Uterus (tissue), 4 donors: ENCODE results near the gene ARFIP2. TPM values are rescaled to one million over a fixed set of nuclear protein-coding genes. Genes with fewer than 3 reads are reported as not detected.

Experiments
- DNase-seq, 2 donors: peaks; one replicate each; pipeline ENCODE4 v3.0.0-alpha.2; 2019 to 2020
- H3K27ac ChIP-seq, 2 donors: fragments of 200-600 bp; sonication (generic); 1 replicate in 1 of 2; 2 replicates in 1 of 2; pipeline ENCODE4 v1.5.1; 2016 to 2018
- H3K27me3 ChIP-seq, 2 donors: fragments of 200-600 bp; sonication (generic); one replicate each; pipeline ENCODE4 v1.5.1; 2018 to 2019; ENCODE audit warnings: control low read depth in 1 of 2
- H3K36me3 ChIP-seq, 2 donors: fragments of 200-600 bp; sonication (generic); one replicate each; pipeline ENCODE4 v1.5.1; 2019; ENCODE audit warnings: control low read depth in 1 of 2
- H3K4me1 ChIP-seq, 2 donors: fragments of 200-600 bp; sonication (generic); one replicate each; pipeline ENCODE4 v1.5.1; 2018 to 2019; ENCODE audit warnings: control low read depth in 1 of 2
- H3K4me3 ChIP-seq, 2 donors: fragments of 200-600 bp; sonication (generic); 1 replicate in 1 of 2; 2 replicates in 1 of 2; pipeline ENCODE4 v1.5.1; 2018 to 2019; ENCODE audit warnings: mild to moderate bottlenecking in 1 of 2
- H3K9me3 ChIP-seq, 2 donors: fragments of 200-600 bp; sonication (generic); one replicate each; pipeline ENCODE4 v1.5.1; 2019; ENCODE audit warnings: control low read depth in 1 of 2
- CTCF ChIP-seq, 4 experiments: fragments of 200-600 bp in 2 of 4; fragments of 450-650 bp in 2 of 4; sonication (generic) in 2 of 4; IDR thresholded peaks; one replicate each; pipeline ENCODE4 v1.5.1; 2016 to 2019; ENCODE audit warnings: antibody characterized with exemption in 4 of 4, mild to moderate bottlenecking in 2 of 4, moderate library complexity in 1 of 4
- POLR2A ChIP-seq, 2 donors: fragments of 450-650 bp; IDR thresholded peaks; one replicate each; pipeline ENCODE4 v1.6.1; 2016; ENCODE audit warnings: antibody characterized with exemption in 2 of 2, mild to moderate bottlenecking in 1 of 2, moderate library complexity in 1 of 2
- intact Hi-C: fragments of 100-400 bp; cut with DNase I; formaldehyde crosslinking; loops from one replicate; pipeline ENCODE4 v1.15.1; 2023; ENCODE audit warnings: low total_unique reads
- total RNA-seq, 4 donors: library from RNA; depleted of rRNA in 3 of 4; stranded (reverse); fragments of >200 nt in 3 of 4; gene quantifications; one replicate each; pipeline versions ENCODE4 v1.1.0 to v1.2.4, GENCODE V29; 2014 to 2023
- donor health status: DM: yes; HTN: yes; CAD: no.

ARFIP2 gene
- total RNA-seq, 4 donors from 2014 or later: 34.4 to 58.5 (median 51.8) TPM

GRCh38 chr11:6437993-6438392 lies 43.1 kb downstream of the ARFIP2 start:
- Histone ChIP-seq H3K27me3 (no peaks in the 10 kb centered on the region), H3K4me3 (no peak overlapping the region), H3K4me1 (no peaks in the 10 kb centered on the region), H3K27ac (no peak overlapping the region), H3K9me3 (no peaks in the 10 kb centered on the region), H3K36me3 (no peaks in the 10 kb centered on the region)
- TF ChIP-seq CTCF (IDR thresholded peaks at IDR 0.05) (no peak), POLR2A (IDR thresholded peaks at IDR 0.05) (no peak)
- intact Hi-C loops: no loop called here
- DNase-seq: no peak

- H3K9me3 ChIP-seq: no peaks in the 10 kb centered on the region
- intact Hi-C loops: no loop called here
- H3K4me1 ChIP-seq: no peaks in the 10 kb centered on the region
- H3K27ac ChIP-seq: no peak overlapping the region
- H3K36me3 ChIP-seq: no peaks in the 10 kb centered on the region
- H3K27me3 ChIP-seq: no peaks in the 10 kb centered on the region
- DNase-seq: no peak
- TF ChIP-seq POLR2A (IDR thresholded peaks at IDR 0.05) (no peak), CTCF (IDR thresholded peaks at IDR 0.05) (no peak)
- H3K4me3 ChIP-seq: no peak overlapping the region
These were observed 43.7 kb downstream of the ARFIP2 start for GRCh38 chr11:6437423-6437822.

- no peak for DNase-seq
- Histone ChIP-seq H3K36me3 (no peaks in the 10 kb centered on the region), H3K4me3 (no peak overlapping the region), H3K9me3 (no peaks in the 10 kb centered on the region), H3K27me3 (no peaks in the 10 kb centered on the region), H3K4me1 (no peaks in the 10 kb centered on the region), H3K27ac (no peak overlapping the region)
- TF ChIP-seq CTCF (IDR thresholded peaks at IDR 0.05) (no peak), POLR2A (IDR thresholded peaks at IDR 0.05) (no peak)
- intact Hi-C loops: no loop called here
These were observed 47.0 kb downstream of the ARFIP2 start for GRCh38 chr11:6433998-6434660.

GRCh38 chr11:6431861-6432260 lies 49.3 kb downstream of the ARFIP2 start:
- TF ChIP-seq POLR2A (IDR thresholded peaks at IDR 0.05) (no peak), CTCF (IDR thresholded peaks at IDR 0.05) (no peak)
- Histone ChIP-seq H3K9me3 (no peaks in the 10 kb centered on the region), H3K27me3 (no peaks in the 10 kb centered on the region), H3K4me3 (no peak overlapping the region), H3K27ac (no peak overlapping the region), H3K4me1 (no peaks in the 10 kb centered on the region), H3K36me3 (no peaks in the 10 kb centered on the region)
- no peak for DNase-seq
- intact Hi-C loops: no loop called here

GRCh38 chr11:6427516-6427915 lies 53.6 kb downstream of the ARFIP2 start:
- Histone ChIP-seq H3K4me3 (no peak overlapping the region), H3K4me1 (no peaks in the 10 kb centered on the region), H3K27ac (no peak overlapping the region), H3K9me3 (no peaks in the 10 kb centered on the region), H3K27me3 (no peaks in the 10 kb centered on the region), H3K36me3 (no peaks in the 10 kb centered on the region)
- no peak for DNase-seq
- no peak for TF ChIP-seq CTCF (IDR thresholded peaks at IDR 0.05)
- no peak for TF ChIP-seq POLR2A (IDR thresholded peaks at IDR 0.05)
- intact Hi-C loops: no loop called here

Other genes with a start within 250 kb of the ARFIP2 start
- 10 to 100 TPM; 15.4 to 39.8 (median 30.7) TPM for gene FHIP1B, start 246.7 kb downstream of the ARFIP2 start, total RNA-seq
- gene CNGA4, start 242.2 kb downstream of the ARFIP2 start, total RNA-seq: under 1 TPM in 3 of 4 donors, not detected in 1; 0.26 to 0.90 (median 0.30) TPM
- gene CCKBR, start 221.5 kb downstream of the ARFIP2 start, total RNA-seq: not detected
- 100 to 1,000 TPM in 2 of 4 donors, 10 to 100 TPM in 2; 78.8 to 388 (median 107) TPM for gene CAVIN3, start 160.8 kb downstream of the ARFIP2 start, total RNA-seq
- gene SMPD1, start 90.9 kb downstream of the ARFIP2 start, total RNA-seq: 10 to 100 TPM in 3 of 4 donors, 1 to 10 TPM in 1; 5.9 to 36.4 (median 26.0) TPM
- 100 to 1,000 TPM in 1 of 4 donors, 10 to 100 TPM in 3; 16.2 to 110 (median 38.0) TPM for gene APBB1, start 62.2 kb downstream of the ARFIP2 start, total RNA-seq
- 10 to 100 TPM in 1 of 4 donors, 1 to 10 TPM in 1, under 1 TPM in 1, not detected in 1; 0.29 to 28.6 (median 1.1) TPM for gene HPX, start 40.3 kb downstream of the ARFIP2 start, total RNA-seq
- 10 to 100 TPM in 3 of 4 donors, 1 to 10 TPM in 1; 9.5 to 42.4 (median 29.6) TPM for gene TRIM3, start 7.4 kb downstream of the ARFIP2 start, total RNA-seq
- gene TIMM10B, start 170 bp upstream of the ARFIP2 start, total RNA-seq: 10 to 100 TPM in 3 of 4 donors, 1 to 10 TPM in 1; 7.9 to 40.7 (median 28.4) TPM
- gene DNHD1, start 15.9 kb upstream of the ARFIP2 start, total RNA-seq: 10 to 100 TPM in 3 of 4 donors, 1 to 10 TPM in 1; 9.4 to 32.5 (median 22.5) TPM
- gene RRP8, start 122.3 kb upstream of the ARFIP2 start, total RNA-seq: 10 to 100 TPM; 12.6 to 41.2 (median 26.9) TPM
- gene ILK, start 122.4 kb upstream of the ARFIP2 start, total RNA-seq: 100 to 1,000 TPM; 205 to 336 (median 279) TPM
- 100 to 1,000 TPM in 2 of 4 donors, 10 to 100 TPM in 2; 11.5 to 137 (median 67.1) TPM for gene TAF10, start 130.9 kb upstream of the ARFIP2 start, total RNA-seq
- gene TPP1, start 138.1 kb upstream of the ARFIP2 start, total RNA-seq: 10 to 100 TPM; 27.1 to 74.9 (median 40.7) TPM
- gene DCHS1, start 174.5 kb upstream of the ARFIP2 start, total RNA-seq: 100 to 1,000 TPM in 1 of 4 donors, 10 to 100 TPM in 3; 26.8 to 125 (median 73.6) TPM
- 100 to 1,000 TPM in 1 of 4 donors, 10 to 100 TPM in 3; 30.6 to 452 (median 55.0) TPM for gene MRPL17, start 202.0 kb upstream of the ARFIP2 start, total RNA-seq